Measurements from ENCODE around the gene C1orf116.

GRCh38 chr1:207030522-207031009 lies 2.0 kb downstream of the C1orf116 start:
- TF ChIP-seq CTCF (conservative IDR thresholded peaks at IDR 0.05; ENCODE audit: low read length), result no peak
- no peak for TF ChIP-seq EZH2phosphoT487 (IDR thresholded peaks at IDR 0.05; ENCODE audit: borderline replicate concordance)
